Activated naive CD8-positive, alpha-beta T cell treated with anti-CD3 and anti-CD28 coated beads, Interleukin-2, amount 50 U/mL, for 24 hours (primary cell): ENCODE data around the gene VAPB.
"Not testable (repeated sequence)": the region's sequence is repeated elsewhere in the genome, so short reads cannot be mapped to it uniquely, and the experiment has no call there.

ENCODE experiments used
- ATAC-seq: fragments of 150-1000 bp; cut with Tn5 transposase; one replicate; pipeline ENCODE4 v1.10.0; 2021
- DNase-seq: peaks from one replicate; pipeline ENCODE4 v3.0.0; 2021
- H3K27ac Mint-ChIP-seq: one replicate; pipeline ENCODE4 v1.8.0; 2021; ENCODE audit warnings: mild to moderate bottlenecking, mixed read lengths
- H3K27me3 Mint-ChIP-seq: one replicate; pipeline ENCODE4 v1.8.0; 2021; ENCODE audit warnings: mixed read lengths
- H3K36me3 Mint-ChIP-seq: one replicate; pipeline ENCODE4 v1.8.0; 2021; ENCODE audit warnings: low read depth, mixed read lengths
- H3K4me1 Mint-ChIP-seq: one replicate; pipeline ENCODE4 v1.8.0; 2021; ENCODE audit warnings: mixed read lengths
- H3K4me3 Mint-ChIP-seq: one replicate; pipeline ENCODE4 v1.8.0; 2021; ENCODE audit warnings: mild to moderate bottlenecking, moderate library complexity, mixed read lengths
- H3K9me3 Mint-ChIP-seq: one replicate; pipeline ENCODE4 v1.8.0; 2021; ENCODE audit warnings: mixed read lengths

Gene VAPB

GRCh38 chr20:58407966-58408557, 19.0 kb downstream of the VAPB start:
- no peaks in the 10 kb centered on the region for H3K9me3 Mint-ChIP-seq
- no peak overlapping the region for H3K4me3 Mint-ChIP-seq
- DNase-seq, result no peak
- peak; percentile 84 for ATAC-seq
- no peaks in the 10 kb centered on the region for H3K27me3 Mint-ChIP-seq
- H3K27ac Mint-ChIP-seq, result peak overlapping the region; percentile 10
- peaks cover 10% of the 10 kb centered on the region for H3K36me3 Mint-ChIP-seq
- H3K4me1 Mint-ChIP-seq, result peaks cover 33% of the 10 kb centered on the region

DNA sequence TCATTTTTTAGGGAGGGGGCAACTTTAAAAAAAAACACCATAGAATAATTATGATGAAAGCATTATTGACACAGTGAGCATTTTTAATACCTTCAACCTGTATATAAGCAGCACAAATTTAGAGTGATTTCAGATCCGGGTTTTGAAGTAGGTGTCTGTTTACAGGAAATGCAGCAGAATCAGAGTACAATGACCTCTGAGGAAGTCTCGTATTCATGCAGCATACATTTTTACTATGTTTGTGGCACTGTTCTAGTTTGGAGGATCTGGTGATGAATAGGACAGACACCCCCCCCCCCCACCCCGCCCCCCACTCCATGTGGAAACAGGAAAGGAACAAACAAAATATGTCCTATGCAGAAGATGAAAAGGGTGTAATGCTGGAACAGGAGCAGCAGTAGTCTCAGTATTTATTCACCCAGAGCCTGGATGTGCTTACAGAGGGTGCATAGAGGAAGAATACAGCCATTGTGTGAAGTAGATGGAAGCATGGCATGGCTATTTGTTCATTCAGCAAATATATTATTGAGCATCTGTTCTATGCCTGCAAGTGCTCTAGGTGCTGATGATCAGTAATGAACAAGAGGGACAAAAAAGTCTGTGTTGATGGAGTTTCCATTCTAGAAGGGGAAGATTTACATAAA, 19.7 kb downstream of the VAPB start:
- no peaks in the 10 kb centered on the region for H3K9me3 Mint-ChIP-seq
- ATAC-seq (no peak), DNase-seq (no peak)
- peaks cover 33% of the 10 kb centered on the region for H3K4me1 Mint-ChIP-seq
- no peak overlapping the region for H3K4me3 Mint-ChIP-seq
- H3K27ac Mint-ChIP-seq, result peak overlapping the region; percentile 10
- H3K27me3 Mint-ChIP-seq, result no peaks in the 10 kb centered on the region
- H3K36me3 Mint-ChIP-seq, result peaks cover 10% of the 10 kb centered on the region

DNA sequence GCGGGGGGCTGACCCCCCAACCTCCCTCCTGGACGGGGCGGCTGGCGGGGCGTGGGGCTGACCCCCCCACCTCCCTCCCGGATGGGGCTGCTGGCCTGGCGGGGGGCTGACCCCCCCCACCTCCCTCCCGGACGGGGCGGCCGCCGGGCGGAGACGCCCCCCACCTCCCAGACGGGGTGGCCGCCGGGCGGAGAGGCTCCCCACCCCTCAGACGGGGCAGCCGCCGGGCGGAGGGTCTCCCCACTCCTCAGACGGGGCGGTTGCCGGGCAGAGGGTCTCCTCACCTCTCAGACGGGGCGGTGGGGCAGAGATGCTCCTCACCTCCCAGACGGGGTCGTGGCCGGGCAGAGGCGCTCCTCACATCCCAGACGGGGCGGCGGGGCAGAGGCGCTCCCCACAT, 25.2 kb downstream of the VAPB start:
- H3K27me3 Mint-ChIP-seq, DNase-seq, H3K9me3 Mint-ChIP-seq, ATAC-seq, H3K27ac Mint-ChIP-seq, H3K4me3 Mint-ChIP-seq: not testable (repeated sequence)
- Mint-ChIP-seq H3K36me3 (peaks cover 22% of the 10 kb centered on the region), H3K4me1 (peaks cover 47% of the 10 kb centered on the region)

DNA sequence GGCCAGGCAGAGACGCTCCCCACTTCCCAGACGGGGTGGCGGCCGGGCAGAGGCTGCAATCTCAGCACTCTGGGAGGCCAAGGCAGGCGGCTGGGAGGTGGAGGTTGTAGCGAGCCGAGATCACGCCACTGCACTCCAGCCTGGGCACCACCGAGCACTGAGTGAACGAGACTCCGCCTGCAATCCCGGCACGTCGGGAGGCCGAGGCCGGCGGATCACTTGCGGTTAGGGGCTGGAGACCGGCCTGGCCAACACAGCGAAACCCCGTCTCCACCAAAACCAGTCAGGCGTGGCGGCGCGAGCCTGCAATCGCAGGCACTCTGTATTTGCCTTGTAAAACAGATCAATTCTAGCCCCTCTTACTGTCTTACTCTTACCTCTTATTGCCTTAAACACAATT, 25.8 kb downstream of the VAPB start:
- not testable (repeated sequence) for ATAC-seq, DNase-seq, H3K27me3 Mint-ChIP-seq, H3K27ac Mint-ChIP-seq, H3K9me3 Mint-ChIP-seq, H3K4me3 Mint-ChIP-seq
- Mint-ChIP-seq H3K36me3 (peaks cover 28% of the 10 kb centered on the region), H3K4me1 (peaks cover 43% of the 10 kb centered on the region)

DNA sequence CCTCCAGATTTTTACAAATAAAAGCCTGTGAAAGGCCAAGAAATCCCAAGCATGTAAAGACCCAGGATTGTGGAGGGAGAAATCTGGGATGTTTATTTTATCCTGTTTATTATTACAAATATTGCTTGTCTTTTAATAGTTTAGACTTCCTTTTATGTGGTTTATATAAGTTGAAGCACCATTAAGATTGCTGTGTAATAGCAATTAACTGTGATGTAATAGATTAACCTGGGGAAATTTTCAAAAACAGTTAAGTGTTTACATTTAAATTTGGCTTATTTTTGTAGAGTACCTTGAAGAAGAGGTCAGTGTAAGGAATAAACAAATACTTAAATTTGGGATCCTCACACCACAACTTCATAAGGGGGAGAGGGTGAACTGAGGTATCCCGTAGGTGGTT, 27.0 kb downstream of the VAPB start:
- DNase-seq (no peak), ATAC-seq (no peak)
- H3K4me1 Mint-ChIP-seq, result peaks cover 40% of the 10 kb centered on the region
- no peak overlapping the region for H3K27ac Mint-ChIP-seq
- H3K27me3 Mint-ChIP-seq, result no peaks in the 10 kb centered on the region
- H3K4me3 Mint-ChIP-seq, result no peak overlapping the region
- H3K9me3 Mint-ChIP-seq, result no peaks in the 10 kb centered on the region
- peaks cover 37% of the 10 kb centered on the region for H3K36me3 Mint-ChIP-seq

- no peaks in the 10 kb centered on the region for H3K9me3 Mint-ChIP-seq
- DNase-seq (no peak), ATAC-seq (no peak)
- H3K27me3 Mint-ChIP-seq, result no peaks in the 10 kb centered on the region
- H3K27ac Mint-ChIP-seq, result no peak overlapping the region
- peaks cover 40% of the 10 kb centered on the region for H3K4me1 Mint-ChIP-seq
- H3K36me3 Mint-ChIP-seq, result peaks cover 36% of the 10 kb centered on the region
- H3K4me3 Mint-ChIP-seq, result no peak overlapping the region
Measured at GRCh38 chr20:58416835-58417234, 27.8 kb downstream of the VAPB start.

- DNase-seq (no peak), ATAC-seq (no peak)
- peaks cover 38% of the 10 kb centered on the region for H3K4me1 Mint-ChIP-seq
- H3K4me3 Mint-ChIP-seq, result no peak overlapping the region
- H3K36me3 Mint-ChIP-seq, result peaks cover 37% of the 10 kb centered on the region
- H3K9me3 Mint-ChIP-seq, result no peaks in the 10 kb centered on the region
- no peak overlapping the region for H3K27ac Mint-ChIP-seq
- no peaks in the 10 kb centered on the region for H3K27me3 Mint-ChIP-seq
Measured at GRCh38 chr20:58417438-58417837, 28.4 kb downstream of the VAPB start.

- no peak for DNase-seq
- H3K4me3 Mint-ChIP-seq, result no peak overlapping the region
- peaks cover 36% of the 10 kb centered on the region for H3K36me3 Mint-ChIP-seq
- H3K4me1 Mint-ChIP-seq, result peaks cover 38% of the 10 kb centered on the region
- H3K9me3 Mint-ChIP-seq, result no peaks in the 10 kb centered on the region
- H3K27me3 Mint-ChIP-seq, result no peaks in the 10 kb centered on the region
- peak; percentile 68 for ATAC-seq
- H3K27ac Mint-ChIP-seq, result no peak overlapping the region
Measured at GRCh38 chr20:58418949-58419748, 30.1 kb downstream of the VAPB start.

GRCh38 chr20:58420798-58421496, 31.9 kb downstream of the VAPB start:
- Mint-ChIP-seq H3K4me3 (no peak overlapping the region), H3K4me1 (peaks cover 32% of the 10 kb centered on the region), H3K27me3 (no peaks in the 10 kb centered on the region), H3K36me3 (peaks cover 40% of the 10 kb centered on the region), H3K27ac (no peak overlapping the region), H3K9me3 (no peaks in the 10 kb centered on the region)
- ATAC-seq (no peak), DNase-seq (no peak)

GRCh38 chr20:58421497-58421850, 32.4 kb downstream of the VAPB start:
- no peak overlapping the region for H3K4me3 Mint-ChIP-seq
- no peaks in the 10 kb centered on the region for H3K27me3 Mint-ChIP-seq
- H3K4me1 Mint-ChIP-seq, result peaks cover 27% of the 10 kb centered on the region
- peaks cover 40% of the 10 kb centered on the region for H3K36me3 Mint-ChIP-seq
- no peak overlapping the region for H3K27ac Mint-ChIP-seq
- no peak for ATAC-seq
- H3K9me3 Mint-ChIP-seq, result no peaks in the 10 kb centered on the region
- DNase-seq, result no peak

GRCh38 chr20:58424218-58424969, 35.4 kb downstream of the VAPB start:
- Mint-ChIP-seq H3K36me3 (peaks cover 34% of the 10 kb centered on the region), H3K4me3 (no peak overlapping the region), H3K27me3 (no peaks in the 10 kb centered on the region), H3K4me1 (peaks cover 9% of the 10 kb centered on the region), H3K27ac (no peak overlapping the region), H3K9me3 (no peaks in the 10 kb centered on the region)
- ATAC-seq, result no peak
- DNase-seq, result no peak

DNA sequence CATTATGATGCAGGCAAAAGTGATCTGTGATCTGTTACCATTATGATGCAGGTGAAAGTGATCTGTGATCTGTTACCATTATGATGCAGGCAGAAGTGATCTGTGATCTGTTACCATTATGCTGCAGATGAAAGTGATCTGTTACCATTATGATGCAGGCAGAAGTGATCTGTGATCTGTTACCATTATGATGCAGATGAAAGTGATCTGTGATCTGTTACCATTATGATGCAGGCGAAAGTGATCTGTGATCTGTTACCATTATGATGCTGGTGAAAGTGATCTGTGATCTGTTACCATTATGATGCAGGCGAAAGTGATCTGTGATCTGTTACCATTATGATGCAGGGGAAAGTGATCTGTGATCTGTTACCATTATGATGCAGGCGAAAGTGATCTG, 38.5 kb downstream of the VAPB start:
- not testable (repeated sequence) for H3K27ac Mint-ChIP-seq, H3K4me3 Mint-ChIP-seq, DNase-seq, H3K9me3 Mint-ChIP-seq, H3K27me3 Mint-ChIP-seq, ATAC-seq
- H3K4me1 Mint-ChIP-seq, result peaks cover 13% of the 10 kb centered on the region
- peaks cover 24% of the 10 kb centered on the region for H3K36me3 Mint-ChIP-seq

GRCh38 chr20:58428364-58428763, 39.3 kb downstream of the VAPB start:
- no peak for ATAC-seq
- Mint-ChIP-seq H3K4me3 (no peak overlapping the region), H3K27me3 (no peaks in the 10 kb centered on the region), H3K9me3 (no peaks in the 10 kb centered on the region), H3K36me3 (peaks cover 24% of the 10 kb centered on the region), H3K4me1 (peaks cover 20% of the 10 kb centered on the region), H3K27ac (no peak overlapping the region)
- no peak for DNase-seq

DNA sequence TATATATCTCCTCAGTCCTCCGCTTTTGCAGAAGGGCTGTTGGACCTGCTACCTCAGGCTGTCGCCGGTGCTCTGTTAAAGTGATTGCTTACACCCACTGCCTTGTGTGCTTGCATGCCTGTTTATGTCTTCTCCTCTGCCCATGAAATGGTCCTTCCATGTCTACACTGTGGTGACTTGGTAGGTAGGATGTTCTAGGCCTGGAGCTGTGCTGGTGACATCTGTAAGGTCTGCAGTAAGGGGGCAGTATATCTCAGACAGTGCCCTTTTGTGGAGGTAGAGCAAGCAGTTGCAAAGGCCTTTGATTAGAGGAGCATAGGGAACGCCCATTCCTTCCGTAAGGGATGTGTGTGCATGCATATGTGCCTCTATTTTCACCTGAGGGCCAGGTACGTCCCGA, 40.3 kb downstream of the VAPB start:
- Mint-ChIP-seq H3K27ac (no peak overlapping the region), H3K27me3 (no peaks in the 10 kb centered on the region), H3K4me3 (no peak overlapping the region), H3K9me3 (no peaks in the 10 kb centered on the region), H3K36me3 (peaks cover 22% of the 10 kb centered on the region), H3K4me1 (peaks cover 20% of the 10 kb centered on the region)
- no peak for DNase-seq
- no peak for ATAC-seq
